Hepatocyte (in vitro differentiated cells): ENCODE data around the gene PTPRK.

ENCODE experiments used
- CTCF ChIP-seq: fragments of 200-600 bp; sonication (generic); IDR thresholded peaks from 2 replicates; pipeline ENCODE4 v1.5.1; 2016; ENCODE audit warnings: antibody characterized with exemption, mild to moderate bottlenecking; ENCODE audit not compliant: poor library complexity
- EZH2 ChIP-seq: fragments of 200-600 bp; sonication (generic); IDR thresholded peaks from 2 replicates; pipeline ENCODE4 v1.6.1; 2016; ENCODE audit warnings: antibody characterized with exemption, mild to moderate bottlenecking, borderline replicate concordance
- EZH2phosphoT487 ChIP-seq: fragments of 200-600 bp; sonication (generic); IDR thresholded peaks from one replicate; pipeline ENCODE4 v1.6.1; 2018; ENCODE audit warnings: antibody characterized with exemption, mild to moderate bottlenecking, low read depth, moderate library complexity; ENCODE audit not compliant: unreplicated experiment, severe bottlenecking

GRCh38 chr6:128277379-128277778 is 243.0 kb downstream of the PTPRK start:
- TF ChIP-seq CTCF, result no peak
- TF ChIP-seq EZH2, result no peak
- TF ChIP-seq EZH2phosphoT487, result no peak
